Left lung (tissue), 10 donors: ENCODE data around the gene SLC6A19. TPM values are rescaled to one million over a fixed set of nuclear protein-coding genes. Genes with fewer than 3 reads are reported as not detected.

Experiments used
- ATAC-seq: fragments of 200-7000 bp; cut with Tn5 transposase; one replicate; pipeline ENCODE4 v1.9.1; 2020; ENCODE audit warnings: moderate library complexity
- DNase-seq, 4 donors: peaks; one replicate each; pipeline ENCODE4 v3.0.0-alpha.2; 2013 to 2020
- H3K27ac ChIP-seq, 2 donors: fragments of 200-600 bp; sonication (generic) in 1 of 2; one replicate each; pipeline versions ENCODE4 v1.5.0 to v1.8.0; 2020 to 2021
- H3K27me3 ChIP-seq, 2 donors: fragments of 200-600 bp; sonication (generic) in 1 of 2; one replicate each; pipeline versions ENCODE4 v1.5.0 to v1.8.0; 2020 to 2021
- H3K36me3 ChIP-seq, 2 donors: fragments of 200-600 bp; sonication (generic) in 1 of 2; one replicate each; pipeline versions ENCODE4 v1.5.0 to v1.8.0; 2020 to 2021
- H3K4me1 ChIP-seq, 2 donors: fragments of 200-600 bp; one replicate each; pipeline ENCODE4 v1.8.0; 2021
- H3K4me3 ChIP-seq, 2 donors: fragments of 200-600 bp; sonication (generic) in 1 of 2; one replicate each; pipeline versions ENCODE4 v1.5.0 to v1.8.0; 2020 to 2021; ENCODE audit warnings: mild to moderate bottlenecking in 1 of 2
- H3K9me3 ChIP-seq, 2 donors: fragments of 200-600 bp; sonication (generic) in 1 of 2; one replicate each; pipeline versions ENCODE4 v1.5.0 to v1.8.0; 2020 to 2021
- intact Hi-C, 2 donors: fragments of 100-400 bp; cut with DNase I; formaldehyde crosslinking; loops; one replicate each; pipeline versions ENCODE4 v1.11.2 to v1.14.2; 2022
- polyA plus RNA-seq, 6 donors: library from polyadenylated mRNA; unstranded; fragments of 120-200 nt; gene quantifications; one replicate each; pipeline ENCODE4 v1.2.1, GENCODE V29; 2013; ENCODE audit not compliant: insufficient read length in 6 of 6
- total RNA-seq, 2 donors: library from RNA; stranded (reverse); fragmentation: NEBNext Ultra II Directional; extraction: Animal tissue kit (Norgen Biotek cat#: 25700); gene quantifications; one replicate each; pipeline ENCODE4 v1.2.1, GENCODE V29; 2021
- TF ChIP-seq, protein P1 (sequence below), 2 donors: fragments of 200-600 bp; sonication (generic) in 1 of 2; IDR thresholded peaks; one replicate each; pipeline versions ENCODE4 v1.5.0 to v1.8.0; 2021; ENCODE audit warnings: antibody characterized with exemption in 2 of 2
- donor health status: DM: no; HTN: yes; CAD: no.
- donor health status: DM: no; HTN: no; CAD: no.

The SLC6A19 gene
- total and polyA plus RNA-seq, 8 donors, result 0.04 to 0.54 (median 0.19) TPM; not detected in 2

- H3K36me3 ChIP-seq, result no peaks in the 10 kb centered on the region
- no peak overlapping the region for H3K27ac ChIP-seq
- no peaks in the 10 kb centered on the region for H3K4me1 ChIP-seq
- TF ChIP-seq, protein P1, sequence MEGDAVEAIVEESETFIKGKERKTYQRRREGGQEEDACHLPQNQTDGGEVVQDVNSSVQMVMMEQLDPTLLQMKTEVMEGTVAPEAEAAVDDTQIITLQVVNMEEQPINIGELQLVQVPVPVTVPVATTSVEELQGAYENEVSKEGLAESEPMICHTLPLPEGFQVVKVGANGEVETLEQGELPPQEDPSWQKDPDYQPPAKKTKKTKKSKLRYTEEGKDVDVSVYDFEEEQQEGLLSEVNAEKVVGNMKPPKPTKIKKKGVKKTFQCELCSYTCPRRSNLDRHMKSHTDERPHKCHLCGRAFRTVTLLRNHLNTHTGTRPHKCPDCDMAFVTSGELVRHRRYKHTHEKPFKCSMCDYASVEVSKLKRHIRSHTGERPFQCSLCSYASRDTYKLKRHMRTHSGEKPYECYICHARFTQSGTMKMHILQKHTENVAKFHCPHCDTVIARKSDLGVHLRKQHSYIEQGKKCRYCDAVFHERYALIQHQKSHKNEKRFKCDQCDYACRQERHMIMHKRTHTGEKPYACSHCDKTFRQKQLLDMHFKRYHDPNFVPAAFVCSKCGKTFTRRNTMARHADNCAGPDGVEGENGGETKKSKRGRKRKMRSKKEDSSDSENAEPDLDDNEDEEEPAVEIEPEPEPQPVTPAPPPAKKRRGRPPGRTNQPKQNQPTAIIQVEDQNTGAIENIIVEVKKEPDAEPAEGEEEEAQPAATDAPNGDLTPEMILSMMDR (IDR thresholded peaks at IDR 0.05), result no peak
- no peaks in the 10 kb centered on the region for H3K9me3 ChIP-seq
- intact Hi-C loops, result no loop called here
- DNase-seq (peak in 1 of 4 donors; percentile 61), ATAC-seq (no peak)
- H3K4me3 ChIP-seq, result no peak overlapping the region
- peaks cover 0 to 40% of the 10 kb centered on the region in 2 donors for H3K27me3 ChIP-seq
These were observed 8.7 kb downstream of the SLC6A19 start for GRCh38 chr5:1209896-1210776.

GRCh38 chr5:1210832-1211251 is 9.4 kb downstream of the SLC6A19 start:
- peak in 1 of 4 donors; percentile 79 for DNase-seq
- Histone ChIP-seq H3K36me3 (no peaks in the 10 kb centered on the region), H3K9me3 (peaks cover 0 to 3% of the 10 kb centered on the region in 2 donors), H3K4me1 (no peaks in the 10 kb centered on the region), H3K4me3 (no peak overlapping the region), H3K27me3 (peaks cover 0 to 34% of the 10 kb centered on the region in 2 donors), H3K27ac (no peak overlapping the region)
- TF ChIP-seq, protein P1 (IDR thresholded peaks at IDR 0.05), result no peak
- ATAC-seq, result no peak
- intact Hi-C loops, result no loop called here

DNA sequence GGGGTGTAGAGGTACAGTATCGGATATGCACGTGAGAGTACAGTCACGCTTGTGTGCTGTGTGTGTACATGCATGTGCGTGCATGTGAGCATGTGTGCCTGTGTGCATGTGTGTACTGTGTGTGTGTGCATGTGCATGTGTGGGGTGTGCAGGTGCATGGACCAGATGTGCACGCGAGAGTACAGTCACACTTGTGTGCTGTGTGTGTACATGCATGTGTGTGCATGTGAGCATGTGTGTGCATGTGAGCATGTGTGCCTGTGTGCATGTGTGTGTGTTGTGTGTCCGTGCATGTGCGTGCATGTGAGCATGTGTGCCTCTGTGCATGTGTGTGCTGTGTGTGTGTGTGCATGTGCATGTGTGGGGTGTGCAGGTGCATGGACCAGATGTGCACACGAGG is 10.3 kb downstream of the SLC6A19 start:
- H3K27me3 ChIP-seq, result peaks cover 0 to 26% of the 10 kb centered on the region in 2 donors
- intact Hi-C loops, result no loop called here
- ATAC-seq (no peak), DNase-seq (peak in 1 of 4 donors; percentile 41)
- H3K9me3 ChIP-seq, result peaks cover 0 to 3% of the 10 kb centered on the region in 2 donors
- H3K36me3 ChIP-seq, result no peaks in the 10 kb centered on the region
- H3K4me3 ChIP-seq, result no peak overlapping the region
- H3K4me1 ChIP-seq, result no peaks in the 10 kb centered on the region
- H3K27ac ChIP-seq, result no peak overlapping the region
- TF ChIP-seq, protein P1 (IDR thresholded peaks at IDR 0.05), result no peak

DNA sequence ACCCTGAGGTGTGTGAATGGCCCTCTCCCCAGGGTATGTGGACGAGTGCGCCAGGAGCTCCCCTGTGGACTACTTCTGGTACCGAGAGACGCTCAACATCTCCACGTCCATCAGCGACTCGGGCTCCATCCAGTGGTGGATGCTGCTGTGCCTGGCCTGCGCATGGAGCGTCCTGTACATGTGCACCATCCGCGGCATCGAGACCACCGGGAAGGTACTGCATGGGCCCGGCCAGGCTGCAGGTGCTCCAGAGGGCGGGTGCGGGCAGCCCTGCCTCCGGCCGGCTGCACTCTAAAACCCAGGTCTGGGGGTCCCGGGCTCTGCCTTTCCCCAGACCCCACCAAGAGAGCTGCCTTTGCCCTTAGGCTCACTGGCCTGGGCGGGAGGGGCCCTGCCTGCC is 10.9 kb downstream of the SLC6A19 start:
- Histone ChIP-seq H3K9me3 (peaks cover 0 to 3% of the 10 kb centered on the region in 2 donors), H3K36me3 (no peaks in the 10 kb centered on the region), H3K4me3 (no peak overlapping the region), H3K27me3 (peaks cover 0 to 21% of the 10 kb centered on the region in 2 donors), H3K27ac (no peak overlapping the region), H3K4me1 (no peaks in the 10 kb centered on the region)
- intact Hi-C loops, result no loop called here
- ATAC-seq (no peak), DNase-seq (peak in 1 of 4 donors; percentile 67)
- TF ChIP-seq, protein P1 (IDR thresholded peaks at IDR 0.05), result no peak

GRCh38 chr5:1212881-1213280 is 11.5 kb downstream of the SLC6A19 start:
- Histone ChIP-seq H3K27ac (no peak overlapping the region), H3K9me3 (peaks cover 0 to 3% of the 10 kb centered on the region in 2 donors), H3K4me1 (no peaks in the 10 kb centered on the region), H3K4me3 (no peak overlapping the region), H3K36me3 (no peaks in the 10 kb centered on the region), H3K27me3 (peaks cover 0 to 22% of the 10 kb centered on the region in 2 donors)
- peak in 1 of 4 donors; percentile 63 for DNase-seq
- ATAC-seq, result no peak
- intact Hi-C loops, result no loop called here
- TF ChIP-seq, protein P1 (IDR thresholded peaks at IDR 0.05), result no peak
